ENCODE results near the gene PAXIP1.

The PAXIP1 gene

GRCh38 chr7:154917808-154918160 is 85.1 kb downstream of the PAXIP1 start:
- TF ChIP-seq CTCF (IDR thresholded peaks at IDR 0.05; ENCODE audit: control extremely low read depth, extremely low read depth, low read depth, missing control alignments) = no peak
- ChIA-PET CTCF (interaction anchor here (6.3 to 8.2 kb wide), 2 partner anchors 10 to 427 kb away, joined by 27 to 67 read pairs; no protein-coding TSS in a partner anchor), POLR2A (no interaction called here)
- no peak for DNase-seq (ENCODE audit: extremely low spot score)

GRCh38 chr7:154916856-154917807 is 85.8 kb downstream of the PAXIP1 start:
- DNase-seq (ENCODE audit: extremely low spot score) = no peak
- CTCF ChIA-PET = interaction anchor here (0.9 to 8.2 kb wide), 3 partner anchors 10 to 428 kb away, joined by 3 to 67 read pairs (median 27); no protein-coding TSS in a partner anchor
- POLR2A ChIA-PET = no interaction called here
- TF ChIP-seq CTCF (IDR thresholded peaks at IDR 0.05; ENCODE audit: control extremely low read depth, extremely low read depth, low read depth, missing control alignments) = no peak

GRCh38 chr7:154916381-154916780 is 86.5 kb downstream of the PAXIP1 start:
- no peak for DNase-seq (ENCODE audit: extremely low spot score)
- POLR2A ChIA-PET = no interaction called here
- CTCF ChIA-PET = interaction anchor here (0.9 to 8.2 kb wide), 4 partner anchors 9 to 428 kb away, joined by 3 to 67 read pairs (median 15); no protein-coding TSS in a partner anchor
- TF ChIP-seq CTCF (IDR thresholded peaks at IDR 0.05; ENCODE audit: control extremely low read depth, extremely low read depth, low read depth, missing control alignments) = no peak

GRCh38 chr7:154915600-154915999 is 87.3 kb downstream of the PAXIP1 start:
- TF ChIP-seq CTCF (IDR thresholded peaks at IDR 0.05; ENCODE audit: control extremely low read depth, extremely low read depth, low read depth, missing control alignments) = no peak
- POLR2A ChIA-PET = no interaction called here
- CTCF ChIA-PET = interaction anchor here (1.0 to 8.2 kb wide), 5 partner anchors 9 to 429 kb away, joined by 3 to 67 read pairs (median 13); no protein-coding TSS in a partner anchor

GRCh38 chr7:154914996-154915380 is 87.9 kb downstream of the PAXIP1 start:
- ChIA-PET POLR2A (no interaction called here), CTCF (interaction anchor here (0.6 to 8.2 kb wide), 11 partner anchors 8 to 442 kb away, joined by 3 to 67 read pairs (median 3); no protein-coding TSS in a partner anchor)
- no peak for DNase-seq (ENCODE audit: extremely low spot score)
- no peak for TF ChIP-seq CTCF (IDR thresholded peaks at IDR 0.05; ENCODE audit: control extremely low read depth, extremely low read depth, low read depth, missing control alignments)

More at GRCh38 chr7:154915600-154915999, 87.3 kb downstream of the PAXIP1 start:
- DNase-seq (ENCODE audit: extremely low spot score) = no peak

GRCh38 chr7:154914308-154914995 is 88.5 kb downstream of the PAXIP1 start:
- POLR2A ChIA-PET = no interaction called here
- CTCF ChIA-PET = interaction anchor here (0.6 to 8.2 kb wide), 18 partner anchors 9 to 857 kb away, joined by 3 to 67 read pairs (median 4); no protein-coding TSS in a partner anchor
- TF ChIP-seq CTCF (IDR thresholded peaks at IDR 0.05; ENCODE audit: control extremely low read depth, extremely low read depth, low read depth, missing control alignments) = no peak
- DNase-seq (ENCODE audit: extremely low spot score) = no peak
